Left forelimb (tissue), 1 donor: Measurements from ENCODE around the gene ZNF853.
"Not testable (repeated sequence)": the region's sequence is repeated elsewhere in the genome, so short reads cannot be mapped to it uniquely, and the experiment has no call there.

Experiments
- DNase-seq: peaks from one replicate; pipeline ENCODE4 v3.0.0-alpha.2; 2018; ENCODE audit warnings: low spot score

ZNF853 gene

GRCh38 chr7:6652446-6653011 lies 37.1 kb downstream of the ZNF853 start:
- DNase-seq: peak; percentile 42

- DNase-seq: peak; percentile 44
These were observed 37.9 kb downstream of the ZNF853 start for GRCh38 chr7:6653071-6654003.

- DNase-seq: peak; percentile 56
These were observed 38.9 kb downstream of the ZNF853 start for GRCh38 chr7:6654113-6654841.

- peak; percentile 44 for DNase-seq
These were observed 39.6 kb downstream of the ZNF853 start for GRCh38 chr7:6654842-6655610.

GRCh38 chr7:6655636-6656385 lies 40.4 kb downstream of the ZNF853 start:
- DNase-seq: no peak

GRCh38 chr7:6656413-6656812 lies 41.0 kb downstream of the ZNF853 start:
- DNase-seq: no peak

GRCh38 chr7:6658618-6659345 lies 43.4 kb downstream of the ZNF853 start:
- no peak for DNase-seq

- not testable (repeated sequence) for DNase-seq
These were observed 55.4 kb downstream of the ZNF853 start for GRCh38 chr7:6670851-6671250.
